Measurements from ENCODE around the gene HS3ST6. TPM values are rescaled to one million over a fixed set of nuclear protein-coding genes. Genes with fewer than 3 reads are reported as not detected.
"Not testable (repeated sequence)": the region's sequence is repeated elsewhere in the genome, so short reads cannot be mapped to it uniquely, and the experiment has no call there.

HS3ST6 gene
- polyA plus RNA-seq, 1 of the 3 experiments (the other 2 are of a cell fraction), result 0.03 TPM

- CTCF ChIA-PET, result interaction anchor here (1.7 to 2.2 kb wide), 4 partner anchors 14 to 56 kb away, joined by 4 to 10 read pairs (median 8); no protein-coding TSS in a partner anchor
Observed at GRCh38 chr16:1922357-1922756, 4.1 kb upstream of the HS3ST6 start.

GRCh38 chr16:1920727-1921171, 2.5 kb upstream of the HS3ST6 start:
- H3K9me3 ChIP-seq, result no peaks in the 10 kb centered on the region
- peaks cover 45% of the 10 kb centered on the region for H3K27me3 ChIP-seq (ENCODE audit: insufficient read depth)
- no peak overlapping the region for H2AFZ ChIP-seq (ENCODE audit: low read depth)
- CTCF ChIA-PET, result interaction anchor here (0.9 to 1.4 kb wide), 3 partner anchors 9 to 57 kb away, joined by 4 to 7 read pairs (median 5); partner anchors contain the start of gene NDUFB10
- TF ChIP-seq GABPA (IDR thresholded peaks at IDR 0.05; ENCODE audit: low read depth) (no peak), RCOR1 (IDR thresholded peaks at IDR 0.05; ENCODE audit: low read length) (no peak), IRF3 (IDR thresholded peaks at IDR 0.05; ENCODE audit: low read depth, low read length) (no peak)
- 13% methylated on average over 14 of the region's 15 CpGs for WGBS (ENCODE audit: low lambda C conversion rate)
- H3K4me2 ChIP-seq, result 0 out of 2 replicates have a peak overlapping the region, but pooled peaks have one; percentile 24
- H3K4me1 ChIP-seq (ENCODE audit: control insufficient read depth in 1 of 2, insufficient read depth in 2 of 2, low read depth in 1 of 2, low read length in 1 of 2), result peaks cover 0 to 13% of the 10 kb centered on the region in 2 experiments; a peak in 1 of 4 replicates
- H3K9me2 ChIP-seq, result no peaks in the 10 kb centered on the region
- no peaks in the 10 kb centered on the region for H3K79me2 ChIP-seq (ENCODE audit: insufficient read depth)
- POLR2A ChIA-PET, result no interaction called here
- peak; percentile 56 for DNase-seq
- no peak overlapping the region for H3K9ac ChIP-seq
- no peak overlapping the region for H3K4me3 ChIP-seq (ENCODE audit: low read depth in 2 of 2, low read length in 1 of 2)
- no peaks in the 10 kb centered on the region for H3F3A ChIP-seq (replicated peaks; ENCODE audit: insufficient read depth)
- H3K36me3 ChIP-seq (replicated peaks in 1 of 2; ENCODE audit: control insufficient read depth in 1 of 2, insufficient read depth in 2 of 2, low read length in 1 of 2), result no peaks in the 10 kb centered on the region
- H3K27ac ChIP-seq (ENCODE audit: low read depth in 2 of 2, low read length in 1 of 2), result no peak overlapping the region
- H4K20me1 ChIP-seq (ENCODE audit: insufficient read depth), result no peaks in the 10 kb centered on the region

More at GRCh38 chr16:1922357-1922756, 4.1 kb upstream of the HS3ST6 start:
- DNase-seq, result no peak
- no peaks in the 10 kb centered on the region for H3F3A ChIP-seq (replicated peaks; ENCODE audit: insufficient read depth)
- no peak overlapping the region for H3K4me2 ChIP-seq
- WGBS (ENCODE audit: low lambda C conversion rate), result 39% methylated on average over 8 of the region's 8 CpGs
- POLR2A ChIA-PET, result no interaction called here
- H3K36me3 ChIP-seq (replicated peaks in 1 of 2; ENCODE audit: control insufficient read depth in 1 of 2, insufficient read depth in 2 of 2, low read length in 1 of 2), result no peaks in the 10 kb centered on the region
- no peaks in the 10 kb centered on the region for H3K9me3 ChIP-seq
- no peaks in the 10 kb centered on the region for H3K79me2 ChIP-seq (ENCODE audit: insufficient read depth)
- peaks cover 0 to 13% of the 10 kb centered on the region in 2 experiments; a peak in 1 of 4 replicates for H3K4me1 ChIP-seq (ENCODE audit: control insufficient read depth in 1 of 2, insufficient read depth in 2 of 2, low read depth in 1 of 2, low read length in 1 of 2)
- H3K9ac ChIP-seq, result no peak overlapping the region
- H2AFZ ChIP-seq (ENCODE audit: low read depth), result no peak overlapping the region
- peaks cover 30% of the 10 kb centered on the region for H3K27me3 ChIP-seq (ENCODE audit: insufficient read depth)
- H3K9me2 ChIP-seq, result no peaks in the 10 kb centered on the region
- H3K27ac ChIP-seq (ENCODE audit: low read depth in 2 of 2, low read length in 1 of 2), result no peak overlapping the region
- H3K4me3 ChIP-seq (ENCODE audit: low read depth in 2 of 2, low read length in 1 of 2), result no peak overlapping the region
- H4K20me1 ChIP-seq (ENCODE audit: insufficient read depth), result no peaks in the 10 kb centered on the region
- TF ChIP-seq EZH2phosphoT487 (IDR thresholded peaks at IDR 0.05; ENCODE audit: borderline replicate concordance, low read depth) (no peak), USF1 (IDR thresholded peaks at IDR 0.05; ENCODE audit: borderline replicate concordance, low read depth) (no peak), CTCF (IDR thresholded peaks at IDR 0.05) (no peak), MEF2A (IDR thresholded peaks at IDR 0.05; ENCODE audit: borderline replicate concordance, low read depth) (no peak), POLR2AphosphoS5 (IDR thresholded peaks at IDR 0.05; ENCODE audit: low read depth, low read length) (no peak), PBX3 (IDR thresholded peaks at IDR 0.05) (no peak)

- H3K27ac ChIP-seq (ENCODE audit: low read depth in 2 of 2, low read length in 1 of 2); H2AFZ ChIP-seq (ENCODE audit: low read depth); H3K9me2 ChIP-seq; H3K79me2 ChIP-seq (ENCODE audit: insufficient read depth); H3K9me3 ChIP-seq; DNase-seq; H3K4me2 ChIP-seq; POLR2A ChIA-PET; H3K4me3 ChIP-seq (ENCODE audit: low read depth in 2 of 2, low read length in 1 of 2); H4K20me1 ChIP-seq (ENCODE audit: insufficient read depth); H3K9ac ChIP-seq; H3F3A ChIP-seq (replicated peaks; ENCODE audit: insufficient read depth); H3K36me3 ChIP-seq (replicated peaks in 1 of 2; ENCODE audit: control insufficient read depth in 1 of 2, insufficient read depth in 2 of 2, low read length in 1 of 2): not testable (repeated sequence)
- peaks cover 45% of the 10 kb centered on the region for H3K27me3 ChIP-seq (ENCODE audit: insufficient read depth)
- peaks cover 0 to 13% of the 10 kb centered on the region in 2 experiments; a peak in 1 of 4 replicates for H3K4me1 ChIP-seq (ENCODE audit: control insufficient read depth in 1 of 2, insufficient read depth in 2 of 2, low read depth in 1 of 2, low read length in 1 of 2)
- WGBS (ENCODE audit: low lambda C conversion rate), result 22% methylated on average over 20 of the region's 21 CpGs
- CTCF ChIA-PET, result interaction anchor here (1.4 to 5.2 kb wide), 3 partner anchors 9 to 56 kb away, joined by 4 to 38 read pairs (median 6); partner anchors contain the start of gene NDUFB10
Observed at GRCh38 chr16:1920122-1920521, 1.9 kb upstream of the HS3ST6 start.

Data from SK-N-SH (cell line).